ENCODE measurements around the gene PLSCR3. TPM values are rescaled to one million over a fixed set of nuclear protein-coding genes. Genes with fewer than 3 reads are reported as not detected.

PLSCR3 gene
- total RNA-seq, 6 experiments from 2014 or later, result 85.6 to 114 (median 98.5) TPM

DNA sequence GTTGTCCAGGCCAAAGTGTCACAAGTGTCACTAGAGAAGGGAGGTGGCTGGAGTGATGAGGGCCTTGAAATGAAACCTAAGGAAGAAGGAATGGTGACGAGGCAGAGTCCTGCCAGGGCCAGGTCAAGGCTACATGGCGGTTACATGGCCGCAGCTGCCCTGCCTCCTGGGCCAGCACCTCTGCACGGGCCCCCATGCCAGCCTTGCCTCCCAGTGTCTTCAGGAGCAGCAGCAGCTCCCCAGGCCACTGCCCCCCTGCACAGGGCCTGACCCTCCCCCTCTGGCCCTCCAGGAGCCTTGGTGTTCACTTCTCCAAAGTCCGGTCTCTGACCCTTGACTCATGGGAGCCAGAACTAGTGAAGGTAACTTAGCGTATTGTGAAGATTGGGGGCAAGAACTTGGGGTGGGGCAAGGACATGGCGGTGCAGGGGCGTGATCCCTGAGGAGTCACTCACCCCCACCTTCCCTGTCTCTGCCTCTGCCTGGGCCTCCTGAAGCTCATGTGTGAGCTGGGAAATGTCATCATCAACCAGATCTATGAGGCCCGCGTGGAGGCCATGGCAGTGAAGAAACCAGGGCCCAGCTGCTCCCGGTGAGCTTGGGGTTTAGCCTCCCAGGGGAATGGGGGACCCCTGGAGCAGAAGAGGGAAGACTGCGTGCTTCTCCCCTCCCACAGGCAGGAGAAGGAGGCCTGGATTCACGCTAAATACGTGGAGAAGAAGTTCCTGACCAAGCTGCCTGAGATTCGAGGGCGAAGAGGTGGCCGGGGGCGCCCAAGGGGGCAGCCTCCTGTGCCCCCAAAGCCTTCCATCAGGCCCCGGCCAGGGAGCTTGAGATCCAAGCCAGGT is 46.5 kb downstream of the PLSCR3 start:
- DNase-seq, result no peak
- Mint-ChIP-seq H3K4me1 (ENCODE audit: low read depth) (peaks cover 25% of the 10 kb centered on the region), H3K27ac (no peak overlapping the region), H3K4me3 (no peak overlapping the region), H3K27me3 (ENCODE audit: insufficient read depth) (peaks cover 10% of the 10 kb centered on the region), H3K36me3 (ENCODE audit: low read depth) (no peaks in the 10 kb centered on the region), H3K9me3 (no peaks in the 10 kb centered on the region)
- no peak for TF ChIP-seq CTCF (IDR thresholded peaks at IDR 0.05)

- Mint-ChIP-seq H3K36me3 (ENCODE audit: low read depth) (no peaks in the 10 kb centered on the region), H3K4me1 (ENCODE audit: low read depth) (peaks cover 18% of the 10 kb centered on the region), H3K9me3 (no peaks in the 10 kb centered on the region), H3K4me3 (no peak overlapping the region), H3K27me3 (ENCODE audit: insufficient read depth) (peaks cover 10% of the 10 kb centered on the region), H3K27ac (no peak overlapping the region)
- DNase-seq, result no peak
- no peak for TF ChIP-seq CTCF (IDR thresholded peaks at IDR 0.05)
Measured at GRCh38 chr17:7346761-7347614, 47.3 kb downstream of the PLSCR3 start.

GRCh38 chr17:7343250-7343649 is 51.1 kb downstream of the PLSCR3 start:
- no peak for TF ChIP-seq CTCF (IDR thresholded peaks at IDR 0.05)
- H3K4me1 Mint-ChIP-seq (ENCODE audit: low read depth), result no peaks in the 10 kb centered on the region; the same call in 1 of the 2 replicates
- no peak overlapping the region for H3K27ac Mint-ChIP-seq
- H3K27me3 Mint-ChIP-seq (ENCODE audit: insufficient read depth), result peaks cover 17% of the 10 kb centered on the region
- peaks cover 4% of the 10 kb centered on the region; the same call in 1 of the 2 replicates for H3K36me3 Mint-ChIP-seq (ENCODE audit: low read depth)
- DNase-seq, result no peak
- no peaks in the 10 kb centered on the region for H3K9me3 Mint-ChIP-seq
- no peak overlapping the region for H3K4me3 Mint-ChIP-seq

- DNase-seq, result no peak
- Mint-ChIP-seq H3K4me3 (no peak overlapping the region), H3K27me3 (ENCODE audit: insufficient read depth) (peaks cover 22% of the 10 kb centered on the region), H3K27ac (no peak overlapping the region), H3K36me3 (ENCODE audit: low read depth) (peaks cover 4% of the 10 kb centered on the region; the same call in 1 of the 2 replicates), H3K4me1 (ENCODE audit: low read depth) (no peaks in the 10 kb centered on the region), H3K9me3 (no peaks in the 10 kb centered on the region)
- no peak for TF ChIP-seq CTCF (IDR thresholded peaks at IDR 0.05)
Measured at GRCh38 chr17:7341842-7342241, 52.5 kb downstream of the PLSCR3 start.

- no peak overlapping the region for H3K27ac Mint-ChIP-seq
- H3K4me1 Mint-ChIP-seq (ENCODE audit: low read depth), result no peaks in the 10 kb centered on the region
- TF ChIP-seq CTCF (IDR thresholded peaks at IDR 0.05), result no peak
- no peak for DNase-seq
- H3K27me3 Mint-ChIP-seq (ENCODE audit: insufficient read depth), result peaks cover 29% of the 10 kb centered on the region
- no peaks in the 10 kb centered on the region for H3K9me3 Mint-ChIP-seq
- peaks cover 4% of the 10 kb centered on the region; the same call in 1 of the 2 replicates for H3K36me3 Mint-ChIP-seq (ENCODE audit: low read depth)
- H3K4me3 Mint-ChIP-seq, result no peak overlapping the region
Measured at GRCh38 chr17:7340179-7340578, 54.1 kb downstream of the PLSCR3 start.

Other genes starting within 250 kb of the PLSCR3 start
- 1 to 10 TPM in 2 of 6 experiments, under 1 TPM in 4; 0.71 to 1.4 (median 0.83) TPM for gene ASGR1, start 215.2 kb downstream of the PLSCR3 start, total RNA-seq (2021; fragmentation: NEBNext Ultra II Directional; extraction: Animal tissue kit (Norgen Biotek cat#: 25700))
- 10 to 100 TPM; 27.8 to 34.3 (median 28.1) TPM for gene DLG4, start 174.7 kb downstream of the PLSCR3 start, total RNA-seq (2021; fragmentation: NEBNext Ultra II Directional; extraction: Animal tissue kit (Norgen Biotek cat#: 25700))
- gene ACADVL, start 174.6 kb downstream of the PLSCR3 start, total RNA-seq (2021; fragmentation: NEBNext Ultra II Directional; extraction: Animal tissue kit (Norgen Biotek cat#: 25700)), result 100 to 1,000 TPM; 378 to 463 (median 405) TPM
- gene DVL2, start 160.0 kb downstream of the PLSCR3 start, total RNA-seq (2021; fragmentation: NEBNext Ultra II Directional; extraction: Animal tissue kit (Norgen Biotek cat#: 25700)), result 10 to 100 TPM; 24.9 to 29.1 (median 27.0) TPM
- gene PHF23, start 155.1 kb downstream of the PLSCR3 start, total RNA-seq (2021; fragmentation: NEBNext Ultra II Directional; extraction: Animal tissue kit (Norgen Biotek cat#: 25700)), result 10 to 100 TPM; 57.0 to 75.0 (median 68.2) TPM
- gene GABARAP, start 152.1 kb downstream of the PLSCR3 start, total RNA-seq (2021; fragmentation: NEBNext Ultra II Directional; extraction: Animal tissue kit (Norgen Biotek cat#: 25700)), result 100 to 1,000 TPM; 399 to 470 (median 426) TPM
- 100 to 1,000 TPM; 127 to 168 (median 146) TPM for gene CTDNEP1, start 142.8 kb downstream of the PLSCR3 start, total RNA-seq (2021; fragmentation: NEBNext Ultra II Directional; extraction: Animal tissue kit (Norgen Biotek cat#: 25700))
- 10 to 100 TPM; 28.7 to 36.1 (median 34.0) TPM for gene ELP5, start 142.3 kb downstream of the PLSCR3 start, total RNA-seq (2021; fragmentation: NEBNext Ultra II Directional; extraction: Animal tissue kit (Norgen Biotek cat#: 25700))
- gene CLDN7, start 132.0 kb downstream of the PLSCR3 start, total RNA-seq (2021; fragmentation: NEBNext Ultra II Directional; extraction: Animal tissue kit (Norgen Biotek cat#: 25700)), result 1 to 10 TPM in 4 of 6 experiments, under 1 TPM in 2; 0.43 to 3.0 (median 1.7) TPM
- gene SLC2A4, start 112.8 kb downstream of the PLSCR3 start, total RNA-seq (2021; fragmentation: NEBNext Ultra II Directional; extraction: Animal tissue kit (Norgen Biotek cat#: 25700)), result under 1 TPM in 5 of 6 experiments, not detected in 1; 0.07 to 0.09 (median 0.09) TPM
- not detected for gene YBX2, start 99.9 kb downstream of the PLSCR3 start, total RNA-seq (2021; fragmentation: NEBNext Ultra II Directional; extraction: Animal tissue kit (Norgen Biotek cat#: 25700))
- 1,000 to 10,000 TPM; 1,011 to 1,116 (median 1,072) TPM for gene EIF5A, start 86.9 kb downstream of the PLSCR3 start, total RNA-seq (2021; fragmentation: NEBNext Ultra II Directional; extraction: Animal tissue kit (Norgen Biotek cat#: 25700))
- gene GPS2, start 79.2 kb downstream of the PLSCR3 start, total RNA-seq (2021; fragmentation: NEBNext Ultra II Directional; extraction: Animal tissue kit (Norgen Biotek cat#: 25700)), result 10 to 100 TPM; 34.7 to 45.2 (median 40.7) TPM
- gene NEURL4, start 65.2 kb downstream of the PLSCR3 start, total RNA-seq (2021; fragmentation: NEBNext Ultra II Directional; extraction: Animal tissue kit (Norgen Biotek cat#: 25700)), result 10 to 100 TPM; 18.7 to 24.6 (median 20.4) TPM
- gene ACAP1, start 58.0 kb downstream of the PLSCR3 start, total RNA-seq (2021; fragmentation: NEBNext Ultra II Directional; extraction: Animal tissue kit (Norgen Biotek cat#: 25700)), result 1 to 10 TPM; 3.2 to 6.4 (median 4.9) TPM
- gene KCTD11, start 42.4 kb downstream of the PLSCR3 start, total RNA-seq (2021; fragmentation: NEBNext Ultra II Directional; extraction: Animal tissue kit (Norgen Biotek cat#: 25700)), result 10 to 100 TPM; 11.2 to 14.5 (median 12.6) TPM
- not detected for gene TMEM95, start 39.4 kb downstream of the PLSCR3 start, total RNA-seq (2021; fragmentation: NEBNext Ultra II Directional; extraction: Animal tissue kit (Norgen Biotek cat#: 25700))
- under 1 TPM; 0.20 to 0.41 (median 0.26) TPM for gene TNK1, start 13.4 kb downstream of the PLSCR3 start, total RNA-seq (2021; fragmentation: NEBNext Ultra II Directional; extraction: Animal tissue kit (Norgen Biotek cat#: 25700))
- 10 to 100 TPM; 52.2 to 79.1 (median 72.3) TPM for gene TMEM256, start 9.6 kb upstream of the PLSCR3 start, total RNA-seq (2021; fragmentation: NEBNext Ultra II Directional; extraction: Animal tissue kit (Norgen Biotek cat#: 25700))
- gene NLGN2, start 13.3 kb upstream of the PLSCR3 start, total RNA-seq (2021; fragmentation: NEBNext Ultra II Directional; extraction: Animal tissue kit (Norgen Biotek cat#: 25700)), result 10 to 100 TPM; 41.3 to 57.3 (median 46.2) TPM
- not detected for gene SPEM1, start 25.8 kb upstream of the PLSCR3 start, total RNA-seq (2021; fragmentation: NEBNext Ultra II Directional; extraction: Animal tissue kit (Norgen Biotek cat#: 25700))
- not detected for gene SPEM2, start 31.1 kb upstream of the PLSCR3 start, total RNA-seq (2021; fragmentation: NEBNext Ultra II Directional; extraction: Animal tissue kit (Norgen Biotek cat#: 25700))
- not detected for gene SPEM3, start 34.3 kb upstream of the PLSCR3 start, total RNA-seq (2021; fragmentation: NEBNext Ultra II Directional; extraction: Animal tissue kit (Norgen Biotek cat#: 25700))
- gene TMEM102, start 40.9 kb upstream of the PLSCR3 start, total RNA-seq (2021; fragmentation: NEBNext Ultra II Directional; extraction: Animal tissue kit (Norgen Biotek cat#: 25700)), result 1 to 10 TPM; 2.2 to 2.9 (median 2.8) TPM
- under 1 TPM in 3 of 6 experiments, not detected in 3; 0.10 to 0.31 (median 0.24) TPM for gene FGF11, start 45.0 kb upstream of the PLSCR3 start, total RNA-seq (2021; fragmentation: NEBNext Ultra II Directional; extraction: Animal tissue kit (Norgen Biotek cat#: 25700))
- gene CHRNB1, start 50.5 kb upstream of the PLSCR3 start, total RNA-seq (2021; fragmentation: NEBNext Ultra II Directional; extraction: Animal tissue kit (Norgen Biotek cat#: 25700)), result 1 to 10 TPM; 2.0 to 2.8 (median 2.4) TPM
- gene ZBTB4, start 85.1 kb upstream of the PLSCR3 start, total RNA-seq (2021; fragmentation: NEBNext Ultra II Directional; extraction: Animal tissue kit (Norgen Biotek cat#: 25700)), result 10 to 100 TPM; 62.7 to 75.9 (median 68.6) TPM
- gene SLC35G6, start 86.9 kb upstream of the PLSCR3 start, total RNA-seq (2021; fragmentation: NEBNext Ultra II Directional; extraction: Animal tissue kit (Norgen Biotek cat#: 25700)), result not detected
- 100 to 1,000 TPM; 111 to 127 (median 118) TPM for gene POLR2A, start 89.8 kb upstream of the PLSCR3 start, total RNA-seq (2021; fragmentation: NEBNext Ultra II Directional; extraction: Animal tissue kit (Norgen Biotek cat#: 25700))
- 10 to 100 TPM; 22.0 to 28.3 (median 25.4) TPM for gene TNFSF12, start 154.5 kb upstream of the PLSCR3 start, total RNA-seq (2021; fragmentation: NEBNext Ultra II Directional; extraction: Animal tissue kit (Norgen Biotek cat#: 25700))
- gene TNFSF13, start 164.2 kb upstream of the PLSCR3 start, total RNA-seq (2021; fragmentation: NEBNext Ultra II Directional; extraction: Animal tissue kit (Norgen Biotek cat#: 25700)), result 1 to 10 TPM; 1.2 to 2.8 (median 1.5) TPM
- 10 to 100 TPM; 53.9 to 70.3 (median 60.3) TPM for gene SENP3, start 167.4 kb upstream of the PLSCR3 start, total RNA-seq (2021; fragmentation: NEBNext Ultra II Directional; extraction: Animal tissue kit (Norgen Biotek cat#: 25700))
- 10 to 100 TPM; 46.6 to 71.7 (median 68.5) TPM for gene CD68, start 185.1 kb upstream of the PLSCR3 start, total RNA-seq (2021; fragmentation: NEBNext Ultra II Directional; extraction: Animal tissue kit (Norgen Biotek cat#: 25700))
- 10 to 100 TPM; 59.2 to 91.2 (median 68.6) TPM for gene MPDU1, start 189.3 kb upstream of the PLSCR3 start, total RNA-seq (2021; fragmentation: NEBNext Ultra II Directional; extraction: Animal tissue kit (Norgen Biotek cat#: 25700))
- gene SOX15, start 195.6 kb upstream of the PLSCR3 start, total RNA-seq (2021; fragmentation: NEBNext Ultra II Directional; extraction: Animal tissue kit (Norgen Biotek cat#: 25700)), result 1 to 10 TPM in 1 of 6 experiments, under 1 TPM in 5; 0.62 to 1.0 (median 0.81) TPM
- gene FXR2, start 220.4 kb upstream of the PLSCR3 start, total RNA-seq (2021; fragmentation: NEBNext Ultra II Directional; extraction: Animal tissue kit (Norgen Biotek cat#: 25700)), result 10 to 100 TPM; 49.3 to 62.3 (median 51.5) TPM
- gene SAT2, start 233.3 kb upstream of the PLSCR3 start, total RNA-seq (2021; fragmentation: NEBNext Ultra II Directional; extraction: Animal tissue kit (Norgen Biotek cat#: 25700)), result 10 to 100 TPM; 39.2 to 55.0 (median 43.5) TPM
- gene SHBG, start 235.6 kb upstream of the PLSCR3 start, total RNA-seq (2021; fragmentation: NEBNext Ultra II Directional; extraction: Animal tissue kit (Norgen Biotek cat#: 25700)), result 1 to 10 TPM in 1 of 6 experiments, under 1 TPM in 5; 0.36 to 1.2 (median 0.79) TPM